Uterus (tissue), 2 donors: ENCODE results near the gene CYB561.

Source experiments
- POLR2A ChIP-seq, 2 donors: fragments of 450-650 bp; IDR thresholded peaks; one replicate each; pipeline ENCODE4 v1.6.1; 2016; ENCODE audit warnings: antibody characterized with exemption in 2 of 2, mild to moderate bottlenecking in 1 of 2, moderate library complexity in 1 of 2
- TF ChIP-seq, protein P1 (sequence below), 4 experiments: fragments of 200-600 bp in 2 of 4; fragments of 450-650 bp in 2 of 4; sonication (generic) in 2 of 4; IDR thresholded peaks; one replicate each; pipeline ENCODE4 v1.5.1; 2016 to 2019; ENCODE audit warnings: antibody characterized with exemption in 4 of 4, mild to moderate bottlenecking in 2 of 4, moderate library complexity in 1 of 4

DNA sequence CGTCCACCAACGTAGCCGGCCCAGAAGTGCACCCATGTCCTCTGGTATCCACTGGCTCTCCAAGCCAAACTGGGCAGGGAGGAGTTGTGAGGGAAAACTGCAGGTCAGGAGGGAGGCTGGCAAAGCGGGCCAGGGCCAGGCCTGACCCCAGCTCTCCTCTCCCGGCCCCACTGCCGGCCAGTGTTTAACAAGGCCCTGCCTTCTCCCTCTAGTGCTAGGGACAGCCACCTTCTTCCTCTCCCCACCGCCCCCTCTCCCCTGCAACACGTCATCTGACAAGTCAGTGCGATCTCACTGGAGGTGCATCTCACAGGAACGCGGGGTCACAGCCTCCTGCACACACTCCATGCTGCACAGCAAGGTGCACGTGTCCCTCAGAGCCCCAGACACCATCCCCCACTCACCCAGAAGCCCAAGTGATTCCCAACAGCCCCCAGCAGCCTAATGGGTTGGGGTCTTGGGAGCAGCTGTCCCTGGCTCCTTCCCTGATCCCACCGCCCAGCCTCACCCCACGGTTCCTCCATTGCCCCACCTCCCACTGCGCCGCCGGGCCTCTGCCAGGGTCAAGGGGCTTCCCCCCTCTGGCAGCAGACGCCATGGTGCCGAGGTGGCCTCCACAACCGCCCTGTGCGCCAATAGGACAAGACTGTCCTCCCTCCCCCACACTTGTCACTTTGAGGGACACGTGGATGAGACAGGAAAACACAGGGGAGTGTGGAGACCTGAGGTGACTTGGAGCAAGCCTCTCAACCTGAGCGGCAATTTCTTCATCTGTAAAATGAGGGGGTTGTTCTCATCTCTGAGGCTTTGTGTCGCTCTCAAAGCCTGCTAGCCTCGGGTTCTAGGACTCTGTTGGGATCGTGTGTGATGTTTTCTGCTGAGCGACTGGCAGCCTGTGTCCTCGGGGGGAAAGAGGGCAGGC lies 29.6 kb upstream of the CYB561 start:
- TF ChIP-seq, protein P1, sequence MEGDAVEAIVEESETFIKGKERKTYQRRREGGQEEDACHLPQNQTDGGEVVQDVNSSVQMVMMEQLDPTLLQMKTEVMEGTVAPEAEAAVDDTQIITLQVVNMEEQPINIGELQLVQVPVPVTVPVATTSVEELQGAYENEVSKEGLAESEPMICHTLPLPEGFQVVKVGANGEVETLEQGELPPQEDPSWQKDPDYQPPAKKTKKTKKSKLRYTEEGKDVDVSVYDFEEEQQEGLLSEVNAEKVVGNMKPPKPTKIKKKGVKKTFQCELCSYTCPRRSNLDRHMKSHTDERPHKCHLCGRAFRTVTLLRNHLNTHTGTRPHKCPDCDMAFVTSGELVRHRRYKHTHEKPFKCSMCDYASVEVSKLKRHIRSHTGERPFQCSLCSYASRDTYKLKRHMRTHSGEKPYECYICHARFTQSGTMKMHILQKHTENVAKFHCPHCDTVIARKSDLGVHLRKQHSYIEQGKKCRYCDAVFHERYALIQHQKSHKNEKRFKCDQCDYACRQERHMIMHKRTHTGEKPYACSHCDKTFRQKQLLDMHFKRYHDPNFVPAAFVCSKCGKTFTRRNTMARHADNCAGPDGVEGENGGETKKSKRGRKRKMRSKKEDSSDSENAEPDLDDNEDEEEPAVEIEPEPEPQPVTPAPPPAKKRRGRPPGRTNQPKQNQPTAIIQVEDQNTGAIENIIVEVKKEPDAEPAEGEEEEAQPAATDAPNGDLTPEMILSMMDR (IDR thresholded peaks at IDR 0.05), result no peak
- TF ChIP-seq POLR2A (IDR thresholded peaks at IDR 0.05), result no peak
